ENCODE measurements around the gene ASB11. TPM values are rescaled to one million over a fixed set of nuclear protein-coding genes. Genes with fewer than 3 reads are reported as not detected.

Gene ASB11
- total RNA-seq, 1 donor from 2014 or later = not detected

DNA sequence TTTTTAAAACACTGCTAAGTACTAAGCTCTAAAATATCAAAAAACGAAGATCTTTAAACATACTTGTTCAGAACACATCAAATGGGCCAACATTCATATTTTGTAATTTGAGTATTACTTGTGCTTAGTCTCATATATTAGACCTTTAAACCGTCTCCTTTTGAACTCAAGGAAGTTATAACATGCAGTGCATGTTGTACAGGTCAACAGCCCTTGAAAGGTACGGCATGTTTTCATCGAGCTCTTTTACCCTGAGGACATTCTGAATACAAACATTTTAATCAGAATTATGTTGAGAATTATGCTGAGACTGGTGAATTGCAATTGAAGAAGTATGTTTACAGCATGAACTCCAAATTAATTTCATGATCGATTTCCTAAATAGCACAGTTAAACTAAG is 7.0 kb upstream of the ASB11 start:
- no peaks in the 10 kb centered on the region for H3K4me1 Mint-ChIP-seq (ENCODE audit: unreplicated experiment)
- H3K36me3 Mint-ChIP-seq (ENCODE audit: low read depth, unreplicated experiment) = no peaks in the 10 kb centered on the region
- no peak overlapping the region for H3K4me3 Mint-ChIP-seq (ENCODE audit: unreplicated experiment)
- H3K27me3 Mint-ChIP-seq (ENCODE audit: unreplicated experiment) = no peaks in the 10 kb centered on the region
- DNase-seq (ENCODE audit: low spot score) = no peak
- TF ChIP-seq, protein P1, sequence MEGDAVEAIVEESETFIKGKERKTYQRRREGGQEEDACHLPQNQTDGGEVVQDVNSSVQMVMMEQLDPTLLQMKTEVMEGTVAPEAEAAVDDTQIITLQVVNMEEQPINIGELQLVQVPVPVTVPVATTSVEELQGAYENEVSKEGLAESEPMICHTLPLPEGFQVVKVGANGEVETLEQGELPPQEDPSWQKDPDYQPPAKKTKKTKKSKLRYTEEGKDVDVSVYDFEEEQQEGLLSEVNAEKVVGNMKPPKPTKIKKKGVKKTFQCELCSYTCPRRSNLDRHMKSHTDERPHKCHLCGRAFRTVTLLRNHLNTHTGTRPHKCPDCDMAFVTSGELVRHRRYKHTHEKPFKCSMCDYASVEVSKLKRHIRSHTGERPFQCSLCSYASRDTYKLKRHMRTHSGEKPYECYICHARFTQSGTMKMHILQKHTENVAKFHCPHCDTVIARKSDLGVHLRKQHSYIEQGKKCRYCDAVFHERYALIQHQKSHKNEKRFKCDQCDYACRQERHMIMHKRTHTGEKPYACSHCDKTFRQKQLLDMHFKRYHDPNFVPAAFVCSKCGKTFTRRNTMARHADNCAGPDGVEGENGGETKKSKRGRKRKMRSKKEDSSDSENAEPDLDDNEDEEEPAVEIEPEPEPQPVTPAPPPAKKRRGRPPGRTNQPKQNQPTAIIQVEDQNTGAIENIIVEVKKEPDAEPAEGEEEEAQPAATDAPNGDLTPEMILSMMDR (IDR thresholded peaks at IDR 0.05; ENCODE audit: unreplicated experiment) = no peak
- H3K9me3 Mint-ChIP-seq (ENCODE audit: unreplicated experiment) = no peaks in the 10 kb centered on the region
- no peak overlapping the region for H3K27ac Mint-ChIP-seq (ENCODE audit: unreplicated experiment)

DNA sequence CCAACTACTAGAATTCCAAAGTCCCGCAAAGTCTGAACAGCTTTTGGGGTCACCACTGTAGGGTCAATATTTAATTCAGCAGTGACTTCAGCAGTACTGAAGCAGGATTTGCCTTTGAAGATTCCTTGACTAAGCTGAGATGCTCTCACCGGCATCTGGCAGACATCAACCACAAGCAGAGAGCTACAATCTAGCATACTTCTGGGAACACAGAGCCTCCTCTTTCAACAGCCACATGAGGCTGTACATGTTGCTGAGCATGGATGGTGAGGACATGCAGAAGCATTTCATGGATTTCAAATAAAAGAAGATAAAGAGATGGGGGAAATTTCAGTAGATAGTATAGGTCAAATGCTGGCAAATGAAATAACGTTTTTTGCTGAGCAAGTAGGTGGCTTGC is 6.6 kb upstream of the ASB11 start:
- Mint-ChIP-seq H3K9me3 (ENCODE audit: unreplicated experiment) (no peaks in the 10 kb centered on the region), H3K4me3 (ENCODE audit: unreplicated experiment) (no peak overlapping the region), H3K27ac (ENCODE audit: unreplicated experiment) (no peak overlapping the region), H3K36me3 (ENCODE audit: low read depth, unreplicated experiment) (no peaks in the 10 kb centered on the region), H3K27me3 (ENCODE audit: unreplicated experiment) (no peaks in the 10 kb centered on the region), H3K4me1 (ENCODE audit: unreplicated experiment) (no peaks in the 10 kb centered on the region)
- TF ChIP-seq, protein P1 (IDR thresholded peaks at IDR 0.05; ENCODE audit: unreplicated experiment) = no peak
- no peak for DNase-seq (ENCODE audit: low spot score)

DNA sequence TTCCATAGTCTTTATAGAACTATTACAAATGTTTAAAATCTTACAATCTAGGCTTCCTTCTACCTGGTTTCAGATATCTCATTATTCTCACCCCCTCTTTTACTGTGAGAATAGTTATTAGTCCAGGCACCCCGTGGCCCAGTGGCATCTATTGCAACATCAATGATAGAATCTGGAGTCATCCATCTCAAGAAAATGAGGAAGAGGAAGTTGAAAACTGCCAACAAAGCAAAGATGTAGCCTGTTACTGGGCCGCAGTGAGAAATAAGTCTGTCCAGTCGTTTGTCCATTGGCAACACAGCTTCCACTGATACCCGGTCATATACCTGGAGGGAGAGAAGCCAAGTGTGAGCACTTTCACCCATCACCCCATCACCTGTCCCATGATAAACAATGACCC is 6.0 kb upstream of the ASB11 start:
- H3K4me3 Mint-ChIP-seq (ENCODE audit: unreplicated experiment) = no peak overlapping the region
- no peaks in the 10 kb centered on the region for H3K27me3 Mint-ChIP-seq (ENCODE audit: unreplicated experiment)
- H3K27ac Mint-ChIP-seq (ENCODE audit: unreplicated experiment) = no peak overlapping the region
- no peaks in the 10 kb centered on the region for H3K9me3 Mint-ChIP-seq (ENCODE audit: unreplicated experiment)
- H3K36me3 Mint-ChIP-seq (ENCODE audit: low read depth, unreplicated experiment) = no peaks in the 10 kb centered on the region
- no peak for DNase-seq (ENCODE audit: low spot score)
- TF ChIP-seq, protein P1 (IDR thresholded peaks at IDR 0.05; ENCODE audit: unreplicated experiment) = no peak
- H3K4me1 Mint-ChIP-seq (ENCODE audit: unreplicated experiment) = no peaks in the 10 kb centered on the region

DNA sequence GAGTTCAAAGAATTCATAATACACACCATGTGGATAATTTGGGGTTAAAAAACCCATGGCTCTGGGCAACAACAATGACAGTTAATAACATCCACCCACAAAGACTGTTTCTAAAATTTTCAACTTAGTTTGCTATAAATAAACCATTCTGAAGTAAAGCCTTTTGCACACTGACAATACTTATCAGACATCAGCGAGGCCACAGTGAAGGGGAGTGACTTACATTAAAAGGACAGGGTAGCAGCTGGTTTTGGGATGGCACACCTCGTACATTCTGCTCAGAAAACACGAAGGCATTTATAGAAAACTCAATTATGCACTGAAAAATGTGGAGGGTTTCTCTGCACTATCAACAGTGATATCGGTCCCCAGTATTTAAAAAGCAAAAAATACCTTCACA is 4.9 kb upstream of the ASB11 start:
- Mint-ChIP-seq H3K27me3 (ENCODE audit: unreplicated experiment) (no peaks in the 10 kb centered on the region), H3K4me3 (ENCODE audit: unreplicated experiment) (no peak overlapping the region), H3K4me1 (ENCODE audit: unreplicated experiment) (no peaks in the 10 kb centered on the region), H3K36me3 (ENCODE audit: low read depth, unreplicated experiment) (no peaks in the 10 kb centered on the region), H3K27ac (ENCODE audit: unreplicated experiment) (no peak overlapping the region), H3K9me3 (ENCODE audit: unreplicated experiment) (no peaks in the 10 kb centered on the region)
- TF ChIP-seq, protein P1 (IDR thresholded peaks at IDR 0.05; ENCODE audit: unreplicated experiment) = no peak
- no peak for DNase-seq (ENCODE audit: low spot score)

DNA sequence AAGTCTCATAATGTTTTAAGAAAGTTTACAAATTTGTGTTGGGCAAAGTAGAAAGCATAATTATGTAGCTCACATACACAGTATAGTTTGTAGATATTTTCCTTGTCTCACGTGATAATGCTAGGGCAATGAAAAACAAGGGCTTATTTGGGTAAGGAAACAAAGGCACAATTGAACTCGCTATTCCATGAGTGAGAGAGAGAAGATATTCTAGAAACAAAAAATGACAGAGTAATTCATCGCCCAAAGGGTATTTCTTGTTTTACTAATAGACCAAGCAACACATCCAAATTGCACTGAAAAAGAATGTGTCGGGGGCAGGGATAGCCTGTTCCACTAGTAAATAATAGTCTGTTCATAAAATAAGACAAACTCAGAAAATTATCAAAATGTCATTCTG is 3.6 kb upstream of the ASB11 start:
- Mint-ChIP-seq H3K27ac (ENCODE audit: unreplicated experiment) (no peak overlapping the region), H3K9me3 (ENCODE audit: unreplicated experiment) (no peaks in the 10 kb centered on the region), H3K4me1 (ENCODE audit: unreplicated experiment) (no peaks in the 10 kb centered on the region), H3K27me3 (ENCODE audit: unreplicated experiment) (no peaks in the 10 kb centered on the region), H3K4me3 (ENCODE audit: unreplicated experiment) (no peak overlapping the region), H3K36me3 (ENCODE audit: low read depth, unreplicated experiment) (no peaks in the 10 kb centered on the region)
- TF ChIP-seq, protein P1 (IDR thresholded peaks at IDR 0.05; ENCODE audit: unreplicated experiment) = no peak
- no peak for DNase-seq (ENCODE audit: low spot score)
